ENCODE data around the gene PRKG1.

- TF ChIP-seq CTCF (IDR thresholded peaks at IDR 0.05) = no peak
- no peak for TF ChIP-seq POLR2AphosphoS5 (IDR thresholded peaks at IDR 0.05)
- no peak for TF ChIP-seq EP300 (IDR thresholded peaks at IDR 0.05)
- TF ChIP-seq POLR2A (IDR thresholded peaks at IDR 0.05) = no peak
Measured at GRCh38 chr10:51319173-51319435, 244.8 kb downstream of the PRKG1 start.
